GM18526 (cell line): Measurements from ENCODE around the gene RHOT2.
A peak's percentile ranks its signal among the peaks of the same experiment; 100 is the strongest.

ENCODE experiments used
- POLR2A ChIP-seq: IDR thresholded peaks from 3 replicates; pipeline ENCODE4 v1.6.1; 2011; ENCODE audit not compliant: insufficient read length; ENCODE audit errors: extremely low read depth

Gene RHOT2

GRCh38 chr16:671353-672131, 3.6 kb downstream of the RHOT2 start:
- no peak for TF ChIP-seq POLR2A

- no peak for TF ChIP-seq POLR2A
These were observed 4.4 kb downstream of the RHOT2 start for GRCh38 chr16:672371-672770.

DNA sequence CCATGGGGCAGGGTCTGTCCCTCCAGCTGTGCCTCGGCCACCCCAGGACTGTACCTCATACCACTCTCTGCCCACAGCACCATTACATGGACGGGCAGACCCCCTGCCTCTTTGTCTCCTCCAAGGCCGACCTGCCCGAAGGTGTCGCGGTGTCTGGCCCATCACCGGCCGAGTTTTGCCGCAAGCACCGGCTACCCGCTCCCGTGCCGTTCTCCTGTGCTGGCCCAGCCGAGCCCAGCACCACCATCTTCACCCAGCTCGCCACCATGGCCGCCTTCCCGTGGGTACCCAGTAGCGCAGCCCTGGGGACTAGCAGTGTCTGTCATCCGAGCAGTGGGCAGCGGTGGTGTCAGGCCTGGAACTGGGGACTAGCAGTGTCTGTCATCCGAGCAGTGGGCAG, 4.9 kb downstream of the RHOT2 start:
- no peak for TF ChIP-seq POLR2A

GRCh38 chr16:673399-673991, 5.6 kb downstream of the RHOT2 start:
- TF ChIP-seq POLR2A = no peak

DNA sequence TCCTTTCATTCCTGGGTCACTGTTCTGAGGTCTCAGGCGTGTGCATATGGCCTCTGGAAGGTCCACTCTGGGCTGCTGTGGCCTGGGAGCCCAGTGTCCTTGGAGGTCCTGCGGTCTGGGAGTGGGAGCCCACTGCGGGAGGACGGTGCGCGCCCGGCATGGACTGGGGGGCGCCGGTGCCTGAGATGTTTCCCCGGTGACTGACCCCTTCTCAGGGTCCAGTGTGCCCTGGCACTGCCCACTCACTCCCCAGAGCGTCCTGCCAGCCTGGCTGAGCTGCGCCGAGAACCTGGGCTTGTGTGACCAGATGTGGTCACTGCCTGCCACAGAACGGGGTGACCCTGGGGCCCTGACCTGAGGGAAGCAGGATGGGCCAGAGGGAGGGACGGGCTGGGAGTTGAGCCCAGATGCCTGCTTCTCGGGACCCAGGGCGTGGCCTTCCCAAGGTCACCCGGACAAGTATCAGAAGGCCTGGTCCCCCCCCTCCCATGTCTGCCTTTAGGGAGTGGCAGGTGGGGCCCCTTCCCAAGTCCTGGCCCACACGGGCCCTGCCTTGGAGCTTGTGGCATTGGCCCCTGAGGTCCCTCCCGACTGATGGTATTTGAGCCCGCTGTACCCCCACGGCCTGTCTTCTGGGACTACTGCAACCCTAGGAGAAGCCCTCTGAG, 6.4 kb downstream of the RHOT2 start:
- TF ChIP-seq POLR2A = no peak

GRCh38 chr16:674968-675883, 7.3 kb downstream of the RHOT2 start, which contains the start of gene RHBDL1:
TSS of gene RHBDL1 (plus strand) at chr16:675671. CDS start at chr16:675791, 120 bp downstream.
- TF ChIP-seq POLR2A = no peak

- no peak for TF ChIP-seq POLR2A
These were observed 8.1 kb downstream of the RHOT2 start for GRCh38 chr16:675884-676564.

GRCh38 chr16:676565-676902, 8.6 kb downstream of the RHOT2 start:
- no peak for TF ChIP-seq POLR2A

- TF ChIP-seq POLR2A = no peak
These were observed 9.0 kb downstream of the RHOT2 start for GRCh38 chr16:676913-677312.

GRCh38 chr16:677316-678190, 9.6 kb downstream of the RHOT2 start:
- TF ChIP-seq POLR2A = no peak

- TF ChIP-seq POLR2A = no peak
These were observed 10.4 kb downstream of the RHOT2 start for GRCh38 chr16:678209-678857.

DNA sequence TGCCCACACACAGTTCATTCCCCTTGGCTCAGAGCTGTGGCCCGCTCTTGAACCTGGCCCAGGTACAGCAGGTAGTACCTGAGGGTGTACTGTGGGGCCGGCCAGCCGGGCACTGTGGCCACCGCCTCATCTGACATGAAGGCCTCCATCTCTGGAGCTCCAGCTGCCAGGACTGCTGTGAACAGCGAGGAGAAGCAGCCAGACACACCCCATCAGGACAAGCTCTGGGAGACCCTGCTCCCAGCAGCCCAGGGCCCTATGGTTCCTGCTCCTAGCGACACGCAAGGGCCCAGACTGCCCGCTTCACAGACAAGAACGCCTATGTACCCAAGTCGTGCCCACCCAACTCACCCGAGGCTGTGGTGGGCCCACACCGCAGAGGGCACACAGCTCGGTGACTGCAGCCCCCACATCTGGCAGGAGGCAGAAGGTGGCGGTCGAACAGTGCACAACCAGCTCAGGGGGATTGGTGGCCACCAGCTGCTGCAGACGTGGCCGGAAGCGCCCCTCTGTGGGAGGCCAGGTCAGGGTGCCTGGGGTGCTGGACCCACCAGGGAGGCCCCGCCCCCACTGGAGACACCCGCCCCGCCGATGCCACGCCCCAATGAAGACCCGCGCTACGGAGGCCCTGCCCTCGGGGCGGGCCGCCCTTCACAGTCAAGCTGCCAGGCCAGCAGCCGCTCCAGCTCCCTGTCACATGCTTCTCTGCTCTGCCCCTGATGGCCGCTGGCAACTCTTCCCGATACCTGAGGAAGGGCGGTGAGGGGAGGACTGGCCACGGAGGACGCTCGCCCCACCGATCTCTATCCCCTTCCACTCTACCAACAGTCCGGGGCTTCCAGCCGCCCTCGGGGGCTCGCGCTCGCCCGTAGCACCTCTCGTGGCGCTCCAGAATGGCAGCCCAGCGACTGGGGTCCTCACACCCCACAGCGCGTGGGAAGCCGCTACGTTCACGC, 11.2 kb downstream of the RHOT2 start:
- TF ChIP-seq POLR2A = no peak

- peak; percentile 88 for TF ChIP-seq POLR2A
These were observed 12.1 kb downstream of the RHOT2 start, which contains the start of gene STUB1 for GRCh38 chr16:679814-680624. TSS of gene STUB1 (plus strand) at chr16:680410. CDS start at chr16:680526, 116 bp downstream.
